HG02943 (cell line): ENCODE data around the gene KLHL25.

Source experiments
- ATAC-seq: cut with Tn5 transposase; IDR thresholded peaks from one replicate; pipeline ENCODE4 v1.9.1; 2021; ENCODE audit warnings: mild to moderate bottlenecking, low read depth, moderate library complexity; ENCODE audit not compliant: unreplicated experiment

KLHL25 gene

GRCh38 chr15:85778107-85778776 lies 16.5 kb downstream of the KLHL25 start:
- ATAC-seq = no peak

- ATAC-seq = no peak
Measured at GRCh38 chr15:85777250-85778106, 17.2 kb downstream of the KLHL25 start.

- no peak for ATAC-seq
Measured at GRCh38 chr15:85773970-85774369, 20.8 kb downstream of the KLHL25 start.

- no peak for ATAC-seq
Measured at GRCh38 chr15:85773249-85773648, 21.5 kb downstream of the KLHL25 start.

- no peak for ATAC-seq
Measured at GRCh38 chr15:85772668-85773067, 22.1 kb downstream of the KLHL25 start.

GRCh38 chr15:85771781-85772445 lies 22.8 kb downstream of the KLHL25 start:
- no peak for ATAC-seq

GRCh38 chr15:85771271-85771670 lies 23.5 kb downstream of the KLHL25 start:
- no peak for ATAC-seq

GRCh38 chr15:85770096-85771041 lies 24.4 kb downstream of the KLHL25 start:
- no peak for ATAC-seq

GRCh38 chr15:85769182-85769900 lies 25.4 kb downstream of the KLHL25 start:
- no peak for ATAC-seq

GRCh38 chr15:85768595-85769168 lies 26.0 kb downstream of the KLHL25 start:
- ATAC-seq = no peak

GRCh38 chr15:85767785-85768529 lies 26.8 kb downstream of the KLHL25 start:
- ATAC-seq = no peak

- ATAC-seq = no peak
Measured at GRCh38 chr15:85766001-85766831, 28.5 kb downstream of the KLHL25 start.

GRCh38 chr15:85764649-85765277 lies 30.0 kb downstream of the KLHL25 start:
- ATAC-seq = no peak

GRCh38 chr15:85763673-85764633 lies 30.8 kb downstream of the KLHL25 start:
- no peak for ATAC-seq

- ATAC-seq = no peak
Measured at GRCh38 chr15:85763157-85763556, 31.6 kb downstream of the KLHL25 start.

GRCh38 chr15:85762756-85763127 lies 32.0 kb downstream of the KLHL25 start:
- ATAC-seq = no peak
